SK-N-SH (cell line): ENCODE measurements around the gene PRDX5. TPM values are rescaled to one million over a fixed set of nuclear protein-coding genes. Genes with fewer than 3 reads are reported as not detected.
A peak's percentile ranks its signal among the peaks of the same experiment; 100 is the strongest.

ENCODE experiments used
- CTCF ChIA-PET: fragments of 300-600, 350-600 bp; formaldehyde crosslinking; extraction: SDS; loops from one replicate; lab custom pipeline; 2021; lab: Yijun Ruan, JAX
- POLR2A ChIA-PET: fragments of 350-600 bp; sonication (Branson Sonifier 250); formaldehyde crosslinking; extraction: SDS; loops from one replicate; lab custom pipeline; 2020; ENCODE audit warnings: antibody characterized with exemption, inconsistent platforms; lab: Yijun Ruan, JAX
- DNase-seq: peaks from one replicate; pipeline ENCODE4 v3.0.0; 2012
- H2AFZ ChIP-seq: fragments of 200-600 bp; sonication (generic); 2 replicates; pipeline ENCODE4 v1.8.1; 2016; ENCODE audit warnings: antibody characterized with exemption, mild to moderate bottlenecking, low read depth
- H3F3A ChIP-seq: fragments of 200-600 bp; sonication (generic); replicated peaks from 2 replicates; pipeline ENCODE3; 2016; ENCODE audit warnings: antibody characterized with exemption, mild to moderate bottlenecking; ENCODE audit not compliant: insufficient read depth
- H3K27ac ChIP-seq, 2 experiments: fragments of 200-500 bp in 1 of 2; fragments of 200-600 bp in 1 of 2; sonication (Bioruptor generic) in 1 of 2; sonication (generic), shearing (Covaris generic) in 1 of 2; 2 replicates each; pipeline versions ENCODE4 v1.5.1 to v1.6.1; 2014 to 2016; ENCODE audit warnings: low read depth in 2 of 2, inconsistent platforms in 1 of 2, low read length in 1 of 2, mild to moderate bottlenecking in 1 of 2, mixed read lengths in 1 of 2
- H3K27me3 ChIP-seq: fragments of 200-600 bp; sonication (generic), shearing (Covaris generic); 2 replicates; pipeline ENCODE4 v1.6.1; 2016; ENCODE audit warnings: mixed run types; ENCODE audit not compliant: insufficient read depth
- H3K36me3 ChIP-seq, 2 experiments: fragments of 200-500 bp in 1 of 2; fragments of 200-600 bp in 1 of 2; sonication (Bioruptor generic) in 1 of 2; sonication (generic) in 1 of 2; replicated peaks in 1 of 2; 2 replicates each; pipeline versions ENCODE3 to v1.5.1; 2014 to 2016; ENCODE audit warnings: low read length in 1 of 2, mild to moderate bottlenecking in 1 of 2; ENCODE audit not compliant: insufficient read depth in 2 of 2, control insufficient read depth in 1 of 2
- H3K4me1 ChIP-seq, 2 experiments: fragments of 200-500 bp in 1 of 2; fragments of 200-600 bp in 1 of 2; sonication (Bioruptor generic) in 1 of 2; sonication (generic), shearing (Covaris generic) in 1 of 2; 2 replicates each; pipeline versions ENCODE4 v1.5.1 to v1.6.1; 2014 to 2016; ENCODE audit warnings: low read depth in 1 of 2, low read length in 1 of 2, mixed run types in 1 of 2; ENCODE audit not compliant: insufficient read depth in 2 of 2, control insufficient read depth in 1 of 2
- H3K4me2 ChIP-seq: fragments of 200-600 bp; sonication (generic), shearing (Covaris generic); 2 replicates; pipeline ENCODE4 v1.6.1; 2017; ENCODE audit warnings: mixed run types
- H3K4me3 ChIP-seq, 2 experiments: fragments of 200-500 bp in 1 of 2; fragments of 200-600 bp in 1 of 2; sonication (Bioruptor generic) in 1 of 2; sonication (generic), shearing (Covaris generic) in 1 of 2; 2 replicates each; pipeline versions ENCODE4 v1.5.1 to v1.8.1; 2014 to 2016; ENCODE audit warnings: low read depth in 2 of 2, inconsistent platforms in 1 of 2, low read length in 1 of 2, mild to moderate bottlenecking in 1 of 2, mixed read lengths in 1 of 2, moderate library complexity in 1 of 2
- H3K79me2 ChIP-seq: fragments of 200-600 bp; sonication (generic); 2 replicates; pipeline ENCODE4 v1.8.1; 2017; ENCODE audit warnings: mild to moderate bottlenecking; ENCODE audit not compliant: insufficient read depth
- H3K9ac ChIP-seq: fragments of 200-600 bp; sonication (generic); 2 replicates; pipeline ENCODE4 v1.6.1; 2017; ENCODE audit warnings: mixed run types
- H3K9me2 ChIP-seq: fragments of 200-600 bp; sonication (generic); 2 replicates; pipeline ENCODE4 v1.6.1; 2017; ENCODE audit warnings: mixed run types
- H3K9me3 ChIP-seq: fragments of 200-600 bp; sonication (generic); 2 replicates; pipeline ENCODE4 v1.6.1; 2017; ENCODE audit warnings: mixed run types, mild to moderate bottlenecking, moderate library complexity
- H4K20me1 ChIP-seq: fragments of 200-600 bp; sonication (generic); 2 replicates; pipeline ENCODE4 v1.6.1; 2017; ENCODE audit warnings: mild to moderate bottlenecking, mixed run types; ENCODE audit not compliant: insufficient read depth
- CHD2 ChIP-seq: fragments of 150-350 bp; IDR thresholded peaks from 2 replicates; pipeline ENCODE4 v1.6.1; 2018; ENCODE audit warnings: low read length; ENCODE audit not compliant: partially characterized antibody
- EZH2phosphoT487 ChIP-seq: fragments of 200-600 bp; sonication (generic); IDR thresholded peaks from 2 replicates; pipeline ENCODE4 v1.6.1; 2017; ENCODE audit warnings: low read depth, mixed run types, mild to moderate bottlenecking, antibody characterized with exemption, moderate library complexity, borderline replicate concordance
- GABPA ChIP-seq: IDR thresholded peaks from 2 replicates; pipeline ENCODE4 v1.4.0; 2012; ENCODE audit warnings: low read depth, mild to moderate bottlenecking
- GATA2 ChIP-seq: sonication (generic); formaldehyde crosslinking; IDR thresholded peaks from 2 replicates; pipeline ENCODE4 v1.5.0; 2020; ENCODE audit warnings: mild to moderate bottlenecking, missing genetic modification reagents
- MEF2A ChIP-seq: IDR thresholded peaks from 2 replicates; pipeline ENCODE4 v1.4.0; 2012; ENCODE audit warnings: low read depth, borderline replicate concordance
- MXI1 ChIP-seq: IDR thresholded peaks from 2 replicates; pipeline ENCODE4 v1.6.1; 2012; ENCODE audit warnings: mild to moderate bottlenecking, low read depth, low read length, improper control_type of control experiment
- NRF1 ChIP-seq: IDR thresholded peaks from 2 replicates; pipeline ENCODE4 v1.6.1; 2012; ENCODE audit warnings: low read depth, mild to moderate bottlenecking, low read length
- RAD21 ChIP-seq: IDR thresholded peaks from 2 replicates; pipeline ENCODE4 v1.6.1; 2012; ENCODE audit warnings: mild to moderate bottlenecking, low read length
- RCOR1 ChIP-seq: fragments of 150-350 bp; IDR thresholded peaks from 2 replicates; pipeline ENCODE4 v1.6.1; 2017; ENCODE audit warnings: antibody characterized with exemption, low read length
- RFX5 ChIP-seq: IDR thresholded peaks from 2 replicates; pipeline ENCODE4 v1.6.1; 2012; ENCODE audit warnings: mild to moderate bottlenecking, improper control_type of control experiment, low read length
- RXRA ChIP-seq: IDR thresholded peaks from 2 replicates; pipeline ENCODE4 v1.4.0; 2012; ENCODE audit warnings: low read depth, mild to moderate bottlenecking, borderline replicate concordance
- WGBS: methylation state at CpG from one replicate; pipeline ENCODE4 v1.1.6; 2017; ENCODE audit warnings: low lambda C conversion rate; 5-methylcytosine and 5-hydroxymethylcytosine counted together
- polyA plus RNA-seq, 3 experiments: library from polyadenylated mRNA; depleted of rRNA; stranded (reverse); fragments of >200 nt; gene quantifications; 2 replicates each; pipeline ENCODE4 v1.2.3, GENCODE V29; 2012
- TF ChIP-seq, protein P1 (sequence below): fragments of 150-350 bp; IDR thresholded peaks from 2 replicates; pipeline ENCODE4 v1.6.1; 2017; ENCODE audit warnings: antibody characterized with exemption, low read length, low read depth, borderline replicate concordance

Gene PRDX5
- polyA plus RNA-seq, 1 of the 3 experiments (the other 2 are of a cell fraction): 1,000 TPM

DNA sequence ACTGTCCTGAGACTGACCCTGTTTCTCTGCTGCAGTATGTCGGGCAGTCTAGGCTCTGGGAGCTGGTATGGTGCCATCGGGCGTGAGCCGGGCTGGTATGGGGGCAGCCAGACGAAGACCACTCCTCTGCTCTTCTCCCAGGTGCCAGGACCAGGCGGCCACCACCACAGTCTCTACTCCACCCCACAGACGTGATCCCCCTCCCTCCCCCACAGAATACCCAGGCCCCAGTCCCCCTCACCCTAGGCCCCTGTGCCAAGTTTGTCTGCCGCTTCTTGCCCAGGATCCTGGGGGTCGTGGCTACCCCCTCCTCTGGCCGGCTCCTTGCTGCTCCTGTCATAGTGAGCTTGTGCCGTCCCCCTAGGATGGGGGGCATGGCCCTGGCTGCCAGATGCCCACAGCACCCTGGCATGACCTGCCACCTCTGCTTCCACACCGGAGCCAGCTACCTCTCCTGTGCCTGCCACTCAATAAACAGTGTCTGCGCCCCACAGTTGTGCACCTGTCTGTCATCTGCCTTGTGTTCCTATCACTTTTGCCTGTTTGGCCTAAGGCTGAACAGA is 28.8 kb upstream of the PRDX5 start (continued):
- TF ChIP-seq, protein P1, sequence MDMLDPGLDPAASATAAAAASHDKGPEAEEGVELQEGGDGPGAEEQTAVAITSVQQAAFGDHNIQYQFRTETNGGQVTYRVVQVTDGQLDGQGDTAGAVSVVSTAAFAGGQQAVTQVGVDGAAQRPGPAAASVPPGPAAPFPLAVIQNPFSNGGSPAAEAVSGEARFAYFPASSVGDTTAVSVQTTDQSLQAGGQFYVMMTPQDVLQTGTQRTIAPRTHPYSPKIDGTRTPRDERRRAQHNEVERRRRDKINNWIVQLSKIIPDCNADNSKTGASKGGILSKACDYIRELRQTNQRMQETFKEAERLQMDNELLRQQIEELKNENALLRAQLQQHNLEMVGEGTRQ: no peak
- TF ChIP-seq RAD21 (no peak), GATA2 (no peak)

DNA sequence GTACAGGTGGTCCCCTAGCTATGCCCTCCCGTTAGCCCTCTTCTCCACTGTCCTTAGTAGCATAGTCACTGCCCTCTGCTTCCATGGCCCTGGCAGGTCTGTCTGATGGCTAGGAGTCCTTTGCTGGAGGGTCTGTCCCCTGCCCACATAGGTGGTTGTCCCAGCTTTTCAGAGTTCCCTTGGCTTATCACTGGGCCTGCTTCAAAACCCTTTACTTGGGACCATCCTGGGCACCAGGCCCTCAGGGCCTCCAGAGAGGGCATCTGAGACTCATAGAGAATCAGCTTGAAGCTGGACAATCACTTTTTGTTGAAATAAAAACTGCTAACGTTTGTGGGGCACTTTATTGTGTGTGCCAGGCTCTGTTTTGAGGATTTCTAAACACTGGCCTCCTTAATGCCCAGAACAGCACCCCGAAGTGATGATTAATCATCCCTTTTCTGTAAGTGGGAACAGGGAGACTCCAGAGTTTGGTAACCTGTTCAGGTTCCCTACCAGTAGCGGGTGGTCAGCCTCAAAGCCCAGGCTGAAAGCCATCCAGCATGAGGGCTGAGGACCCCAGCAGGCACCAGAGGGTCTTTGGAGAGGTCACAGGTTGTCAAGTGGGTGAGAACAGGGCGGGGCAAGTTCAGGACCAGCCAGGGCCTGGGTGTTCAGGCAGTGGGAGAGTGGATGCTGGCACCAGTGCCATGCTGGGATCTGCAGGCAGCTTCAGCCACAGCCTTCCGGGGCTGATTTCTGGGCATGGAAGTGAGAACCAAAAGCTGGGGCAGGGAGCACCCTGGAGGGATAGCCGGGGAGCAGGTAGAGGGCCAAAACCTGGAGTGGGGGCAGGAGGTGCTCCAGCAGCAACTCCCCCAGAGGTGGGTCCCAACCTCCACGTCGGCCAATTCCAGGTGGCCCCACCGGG is 27.3 kb upstream of the PRDX5 start:
- H3K27ac ChIP-seq: no peak overlapping the region
- peaks cover 8 to 21% of the 10 kb centered on the region in 2 experiments; a peak in 2 of 4 replicates for H3K4me1 ChIP-seq
- H3K27me3 ChIP-seq: peaks cover 15% of the 10 kb centered on the region
- WGBS: 56% methylated on average over 6 of the region's 10 CpGs
- H2AFZ ChIP-seq: no peak overlapping the region
- peak overlapping the region in 1 of 2 experiments; percentile 48; a peak in 1 of 4 replicates for H3K4me3 ChIP-seq
- H3K79me2 ChIP-seq: peaks cover 8% of the 10 kb centered on the region; the same call in 1 of the 2 replicates
- TF ChIP-seq NRF1 (no peak), MEF2A (no peak), RCOR1 (no peak), GABPA (no peak), CHD2 (no peak), RFX5 (no peak), RXRA (no peak), GATA2 (no peak), MXI1 (no peak), EZH2phosphoT487 (no peak)
- TF ChIP-seq, protein P1: no peak
- ChIA-PET POLR2A (interaction anchor here (0.6 to 1.5 kb wide), 2 partner anchors 27 to 109 kb away, joined by 3 read pairs; partner anchors contain the start of gene PRDX5), CTCF (interaction anchor here (1.2 to 12.2 kb wide), 6 partner anchors 13 to 109 kb away, joined by 3 to 196 read pairs (median 10); partner anchors contain the start of genes CATSPERZ, ESRRA, PLCB3 and PRDX5)
- no peak overlapping the region; the same call in 1 of the 2 replicates for H3K4me2 ChIP-seq
- H3K9me3 ChIP-seq: no peaks in the 10 kb centered on the region
- no peaks in the 10 kb centered on the region for H4K20me1 ChIP-seq
- no peak for DNase-seq
- no peaks in the 10 kb centered on the region for H3K9me2 ChIP-seq
- H3K9ac ChIP-seq: no peak overlapping the region
- H3F3A ChIP-seq: peaks cover 12% of the 10 kb centered on the region
- no peaks in the 10 kb centered on the region for H3K36me3 ChIP-seq
